GDM1 (cell line): ENCODE data around the gene KCTD11.

Experiments
- DNase-seq: peaks from one replicate; lab custom pipeline; 2025; lab: John Stamatoyannopoulos, UW

Gene KCTD11

GRCh38 chr17:7351665-7352502 lies at the start of gene KCTD11:
TSS of gene KCTD11 (plus strand) at chr17:7352162.
- no peak for DNase-seq

- DNase-seq = no peak
These were observed 47.8 kb upstream of the KCTD11 start for GRCh38 chr17:7304179-7304578.

GRCh38 chr17:7306911-7307685 lies 44.9 kb upstream of the KCTD11 start, which contains the start of gene EIF5A:
TSS of gene EIF5A (plus strand) at chr17:7307628. CDS start at chr17:7309636, 2,008 bp downstream.
- DNase-seq = peak; percentile 100

GRCh38 chr17:7307686-7308624 lies 44.0 kb upstream of the KCTD11 start:
- DNase-seq = peak; percentile 41

GRCh38 chr17:7308625-7309433 lies 43.1 kb upstream of the KCTD11 start:
- DNase-seq = peak; percentile 68

GRCh38 chr17:7309628-7310027 lies 42.3 kb upstream of the KCTD11 start:
- DNase-seq = no peak

- no peak for DNase-seq
These were observed 40.8 kb upstream of the KCTD11 start for GRCh38 chr17:7311110-7311705.

GRCh38 chr17:7312432-7313087 lies 39.4 kb upstream of the KCTD11 start:
- DNase-seq = no peak

- no peak for DNase-seq
These were observed 38.7 kb upstream of the KCTD11 start for GRCh38 chr17:7313088-7313889.

- no peak for DNase-seq
These were observed 37.9 kb upstream of the KCTD11 start for GRCh38 chr17:7313890-7314718.

GRCh38 chr17:7314719-7315569 lies 37.0 kb upstream of the KCTD11 start, which contains the start of gene GPS2:
TSS of gene GPS2 (minus strand) at chr17:7315360. CDS start at chr17:7315052, 308 bp downstream.
- peak; percentile 71 for DNase-seq

GRCh38 chr17:7315570-7316235 lies 36.3 kb upstream of the KCTD11 start:
- no peak for DNase-seq

GRCh38 chr17:7317161-7317803 lies 34.7 kb upstream of the KCTD11 start:
- DNase-seq = no peak

GRCh38 chr17:7318121-7318860 lies 33.7 kb upstream of the KCTD11 start:
- DNase-seq = no peak

- DNase-seq = no peak
These were observed 30.5 kb upstream of the KCTD11 start for GRCh38 chr17:7321466-7321865.
